ENCODE data around the gene CHTOP. TPM values are rescaled to one million over a fixed set of nuclear protein-coding genes. Genes with fewer than 3 reads are reported as not detected.

The CHTOP gene
- total RNA-seq, 6 experiments from 2014 or later, result 21.9 to 29.7 (median 26.0) TPM

DNA sequence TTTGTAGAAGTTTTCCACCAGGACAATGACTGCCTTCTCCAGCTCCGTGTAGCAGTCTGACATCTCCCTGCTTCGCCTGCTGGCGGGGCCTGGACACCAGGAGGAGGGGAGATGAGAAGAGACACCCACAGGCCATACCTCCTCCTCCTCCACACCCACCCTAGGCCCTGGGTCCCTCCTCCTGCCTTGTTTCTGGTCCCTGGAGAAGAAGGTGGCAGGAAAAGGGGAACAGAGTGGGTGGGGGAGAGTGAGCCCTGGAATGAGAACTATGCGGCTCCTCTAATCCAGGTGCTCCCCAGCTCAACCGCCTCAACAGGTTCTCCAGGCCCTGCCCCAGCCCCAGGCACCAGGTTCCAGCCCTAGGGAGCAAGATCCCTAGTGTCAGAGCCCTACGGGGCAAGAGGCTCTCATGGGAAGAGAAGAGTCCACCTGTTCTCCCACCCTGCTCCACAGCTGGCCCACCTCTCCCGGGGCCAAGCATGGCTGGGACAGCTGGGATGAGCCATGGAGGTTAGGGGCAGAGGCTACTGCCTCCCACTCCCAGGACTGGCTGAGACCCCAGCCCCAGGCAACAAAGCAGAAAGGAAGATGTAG is 25.7 kb upstream of the CHTOP start:
- TF ChIP-seq POLR2A (IDR thresholded peaks at IDR 0.05), result no peak
- TF ChIP-seq, protein P1, sequence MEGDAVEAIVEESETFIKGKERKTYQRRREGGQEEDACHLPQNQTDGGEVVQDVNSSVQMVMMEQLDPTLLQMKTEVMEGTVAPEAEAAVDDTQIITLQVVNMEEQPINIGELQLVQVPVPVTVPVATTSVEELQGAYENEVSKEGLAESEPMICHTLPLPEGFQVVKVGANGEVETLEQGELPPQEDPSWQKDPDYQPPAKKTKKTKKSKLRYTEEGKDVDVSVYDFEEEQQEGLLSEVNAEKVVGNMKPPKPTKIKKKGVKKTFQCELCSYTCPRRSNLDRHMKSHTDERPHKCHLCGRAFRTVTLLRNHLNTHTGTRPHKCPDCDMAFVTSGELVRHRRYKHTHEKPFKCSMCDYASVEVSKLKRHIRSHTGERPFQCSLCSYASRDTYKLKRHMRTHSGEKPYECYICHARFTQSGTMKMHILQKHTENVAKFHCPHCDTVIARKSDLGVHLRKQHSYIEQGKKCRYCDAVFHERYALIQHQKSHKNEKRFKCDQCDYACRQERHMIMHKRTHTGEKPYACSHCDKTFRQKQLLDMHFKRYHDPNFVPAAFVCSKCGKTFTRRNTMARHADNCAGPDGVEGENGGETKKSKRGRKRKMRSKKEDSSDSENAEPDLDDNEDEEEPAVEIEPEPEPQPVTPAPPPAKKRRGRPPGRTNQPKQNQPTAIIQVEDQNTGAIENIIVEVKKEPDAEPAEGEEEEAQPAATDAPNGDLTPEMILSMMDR (IDR thresholded peaks at IDR 0.05), result no peak
- H3K4me1 ChIP-seq, result peaks cover 0 to 27% (median 12%) of the 10 kb centered on the region in 4 donors
- 74% methylated on average over 4 of the region's 7 CpGs for WGBS (ENCODE audit: insufficient coverage, low coverage, low lambda C conversion rate, missing lambda C conversion rate)
- intact Hi-C loops (cut with DNase I), result no loop called here
- ATAC-seq (no peak), DNase-seq (no peak)
- H3K27ac ChIP-seq, result peak overlapping the region; percentile 92 to 98 (median 94)
- peaks cover 0 to 14% (median 5%) of the 10 kb centered on the region in 4 donors for H3K36me3 ChIP-seq
- no peaks in the 10 kb centered on the region for H3K9me3 ChIP-seq
- H3K27me3 ChIP-seq, result no peaks in the 10 kb centered on the region
- H3K4me3 ChIP-seq, result peak overlapping the region; percentile 36 to 60 (median 55)

- WGBS (ENCODE audit: insufficient coverage, low coverage, low lambda C conversion rate, missing lambda C conversion rate), result 16% methylated on average over 8 of the region's 19 CpGs
- Histone ChIP-seq H3K4me3 (peak overlapping the region; percentile 36 to 60 (median 55)), H3K27ac (peak overlapping the region; percentile 92 to 98 (median 94)), H3K27me3 (no peaks in the 10 kb centered on the region), H3K9me3 (no peaks in the 10 kb centered on the region), H3K4me1 (peaks cover 0 to 31% (median 14%) of the 10 kb centered on the region in 4 donors), H3K36me3 (peaks cover 0 to 14% (median 5%) of the 10 kb centered on the region in 4 donors)
- DNase-seq (peak; percentile 95 to 96 (median 96)), ATAC-seq (peak; percentile 82 to 91 (median 88))
- TF ChIP-seq, protein P1 (IDR thresholded peaks at IDR 0.05), result no peak
- peak; percentile 65 for TF ChIP-seq POLR2A (IDR thresholded peaks at IDR 0.05)
- intact Hi-C loops (cut with DNase I), result no loop called here
Observed at GRCh38 chr1:153608742-153609584, 24.9 kb upstream of the CHTOP start.

DNA sequence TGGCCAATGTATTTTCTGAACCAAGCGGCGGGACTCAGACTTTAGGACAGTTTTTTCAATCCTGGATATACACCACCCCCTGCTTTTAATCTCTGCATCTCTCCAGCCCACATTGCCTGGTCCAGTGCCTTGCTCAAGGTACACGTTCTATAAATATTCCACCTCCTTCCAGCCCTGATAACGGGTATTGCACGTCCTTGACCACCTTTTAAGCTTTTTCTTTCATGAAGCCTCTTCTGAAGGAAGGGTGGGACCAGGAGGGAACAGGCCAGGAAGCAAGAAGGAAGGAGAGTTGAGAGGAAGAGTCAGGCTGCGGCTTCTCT is 24.3 kb upstream of the CHTOP start:
- DNase-seq, result no peak
- no peak for TF ChIP-seq POLR2A (IDR thresholded peaks at IDR 0.05)
- TF ChIP-seq, protein P1 (IDR thresholded peaks at IDR 0.05), result no peak
- 59% methylated on average over 6 of the region's 6 CpGs for WGBS (ENCODE audit: insufficient coverage, low coverage, low lambda C conversion rate, missing lambda C conversion rate)
- ATAC-seq, result no peak
- Histone ChIP-seq H3K27me3 (no peaks in the 10 kb centered on the region), H3K9me3 (no peaks in the 10 kb centered on the region), H3K27ac (peak overlapping the region; percentile 92 to 98 (median 94)), H3K36me3 (peaks cover 0 to 14% (median 5%) of the 10 kb centered on the region in 4 donors), H3K4me1 (peaks cover 0 to 31% (median 14%) of the 10 kb centered on the region in 4 donors), H3K4me3 (peak overlapping the region; percentile 36 to 60 (median 55))
- intact Hi-C loops (cut with DNase I), result no loop called here

- no peaks in the 10 kb centered on the region for H3K27me3 ChIP-seq
- ATAC-seq (no peak), DNase-seq (no peak)
- intact Hi-C loops (cut with DNase I), result no loop called here
- H3K27ac ChIP-seq, result peak overlapping the region; percentile 34 to 94 (median 92)
- no peak for TF ChIP-seq POLR2A (IDR thresholded peaks at IDR 0.05)
- TF ChIP-seq, protein P1 (IDR thresholded peaks at IDR 0.05), result no peak
- no peaks in the 10 kb centered on the region for H3K9me3 ChIP-seq
- peaks cover 0 to 14% (median 5%) of the 10 kb centered on the region in 4 donors for H3K36me3 ChIP-seq
- H3K4me3 ChIP-seq, result no peak overlapping the region
- whole genome bisulfite sequencing (ENCODE audit: insufficient coverage, low coverage, low lambda C conversion rate, missing lambda C conversion rate), result 20% methylated on average over 1 of the region's 4 CpGs
- peaks cover 0 to 31% (median 14%) of the 10 kb centered on the region in 4 donors for H3K4me1 ChIP-seq
Observed at GRCh38 chr1:153610334-153610733, 23.5 kb upstream of the CHTOP start.

All from right lobe of liver (tissue), 6 donors.